HEK293T (cell line): Measurements from ENCODE around the gene WDPCP.

ENCODE experiments used
- FOXM1 ChIP-seq: fragments of 450-650 bp; IDR thresholded peaks from 2 replicates; pipeline ENCODE4 v1.6.1; 2017; ENCODE audit warnings: mild to moderate bottlenecking, borderline replicate concordance
- SP1 ChIP-seq: fragments of 450-650 bp; IDR thresholded peaks from 2 replicates; pipeline ENCODE4 v1.6.1; 2017

- TF ChIP-seq FOXM1 (no peak), SP1 (no peak)
Observed at GRCh38 chr2:63159262-63159661, 429.0 kb downstream of the WDPCP start.
